Right hindlimb (tissue), 1 donor: ENCODE measurements around the gene EHMT2.

Experiments used
- DNase-seq: peaks from one replicate; pipeline ENCODE4 v3.0.0-alpha.2; 2018

EHMT2 gene

DNA sequence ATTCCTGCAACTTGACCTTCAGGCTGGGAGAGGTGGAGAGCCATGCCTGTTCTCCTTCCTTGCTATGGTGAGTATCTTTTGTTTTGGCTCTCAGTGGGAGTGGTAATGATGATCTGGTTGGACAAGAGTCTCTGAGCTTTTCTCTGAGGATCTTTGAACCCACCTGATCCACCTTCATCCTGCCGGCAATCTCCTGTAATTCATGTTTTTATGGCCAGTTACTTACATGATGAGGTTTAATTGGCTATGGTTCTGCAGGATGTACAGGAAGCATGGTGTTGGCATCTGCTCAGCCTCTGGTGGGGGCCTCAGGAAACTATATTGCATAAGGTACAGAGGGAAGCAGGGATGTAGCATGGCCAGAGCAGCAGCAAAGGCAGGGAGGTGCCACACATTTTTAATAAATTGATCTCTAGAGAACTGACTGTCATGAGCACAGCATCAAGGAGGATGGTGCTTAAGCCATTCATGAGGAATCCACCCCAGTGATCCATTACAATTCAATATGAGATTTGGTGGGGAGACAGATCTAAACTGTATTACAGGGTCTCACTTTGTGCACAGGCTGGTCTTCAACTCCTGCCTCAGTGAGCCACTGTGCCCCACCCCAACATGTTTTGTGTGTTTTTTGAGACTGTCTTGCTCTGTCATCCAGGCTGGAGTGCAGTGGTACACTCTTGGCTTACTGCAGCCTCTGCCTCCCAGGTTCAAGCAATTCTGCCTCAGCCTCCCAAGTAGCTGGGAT is 60.0 kb downstream of the EHMT2 start:
- DNase-seq: no peak

DNA sequence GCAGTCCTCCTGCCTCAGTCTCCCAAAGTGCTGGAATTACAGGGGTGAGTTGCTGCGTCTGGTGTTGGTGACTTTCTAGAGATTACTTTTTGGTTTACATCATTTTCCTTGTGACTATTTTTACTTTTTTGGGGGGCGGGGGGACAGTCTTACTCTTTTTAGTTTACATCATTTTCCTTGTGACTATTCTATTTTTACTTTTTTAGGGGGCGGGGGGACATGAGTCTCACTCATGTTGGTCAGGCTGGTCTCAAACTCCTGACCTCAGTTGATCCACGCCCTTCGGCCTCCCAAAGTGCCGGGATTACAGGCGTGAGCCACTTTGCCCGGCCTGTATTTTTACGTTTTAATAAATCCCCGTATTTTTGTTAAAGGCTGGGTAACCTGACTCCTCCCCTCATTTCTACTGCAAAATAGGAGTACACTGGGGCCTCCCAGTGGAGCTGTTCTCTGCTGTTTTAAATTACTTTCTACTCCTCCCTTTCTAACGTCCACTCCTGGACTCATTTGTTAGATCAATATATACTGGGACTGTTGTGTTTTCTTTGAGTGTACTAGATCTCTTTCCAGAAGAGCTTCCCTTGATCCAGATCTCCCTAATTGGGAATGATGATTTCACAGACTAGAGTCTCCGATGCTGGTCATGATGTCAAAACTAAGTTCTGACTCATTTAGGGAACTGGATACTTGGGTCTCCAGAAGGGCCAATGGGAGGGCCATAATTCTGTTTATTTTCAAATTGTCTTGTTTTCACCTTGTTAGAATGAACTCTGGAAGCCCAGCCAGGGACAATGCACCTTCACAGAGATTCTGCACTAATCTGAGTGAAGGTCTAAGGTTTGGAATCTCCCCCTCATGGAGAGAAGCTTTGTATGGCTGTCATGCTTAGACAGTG is 60.8 kb downstream of the EHMT2 start:
- no peak for DNase-seq

DNA sequence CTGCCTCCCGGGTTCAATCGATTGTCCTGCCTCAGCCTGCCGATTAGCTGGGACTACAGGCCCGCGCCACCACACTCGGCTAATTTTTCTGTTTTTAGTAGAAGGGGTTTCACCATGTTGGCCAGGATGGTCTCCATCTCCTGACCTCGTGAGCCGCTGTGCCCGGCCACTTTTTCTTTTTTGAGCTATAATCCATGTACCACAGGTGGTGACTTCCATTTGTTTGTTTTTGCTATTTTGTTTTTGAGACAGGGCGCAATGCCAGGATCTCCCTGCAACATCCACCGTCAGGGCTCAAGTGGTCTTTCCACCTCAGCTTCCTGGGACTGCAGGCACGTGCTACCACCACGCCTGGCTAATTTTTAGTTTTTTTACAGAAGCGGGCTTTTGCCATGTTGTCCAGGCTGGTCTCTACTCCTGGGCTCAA is 61.4 kb downstream of the EHMT2 start:
- DNase-seq: no peak

DNA sequence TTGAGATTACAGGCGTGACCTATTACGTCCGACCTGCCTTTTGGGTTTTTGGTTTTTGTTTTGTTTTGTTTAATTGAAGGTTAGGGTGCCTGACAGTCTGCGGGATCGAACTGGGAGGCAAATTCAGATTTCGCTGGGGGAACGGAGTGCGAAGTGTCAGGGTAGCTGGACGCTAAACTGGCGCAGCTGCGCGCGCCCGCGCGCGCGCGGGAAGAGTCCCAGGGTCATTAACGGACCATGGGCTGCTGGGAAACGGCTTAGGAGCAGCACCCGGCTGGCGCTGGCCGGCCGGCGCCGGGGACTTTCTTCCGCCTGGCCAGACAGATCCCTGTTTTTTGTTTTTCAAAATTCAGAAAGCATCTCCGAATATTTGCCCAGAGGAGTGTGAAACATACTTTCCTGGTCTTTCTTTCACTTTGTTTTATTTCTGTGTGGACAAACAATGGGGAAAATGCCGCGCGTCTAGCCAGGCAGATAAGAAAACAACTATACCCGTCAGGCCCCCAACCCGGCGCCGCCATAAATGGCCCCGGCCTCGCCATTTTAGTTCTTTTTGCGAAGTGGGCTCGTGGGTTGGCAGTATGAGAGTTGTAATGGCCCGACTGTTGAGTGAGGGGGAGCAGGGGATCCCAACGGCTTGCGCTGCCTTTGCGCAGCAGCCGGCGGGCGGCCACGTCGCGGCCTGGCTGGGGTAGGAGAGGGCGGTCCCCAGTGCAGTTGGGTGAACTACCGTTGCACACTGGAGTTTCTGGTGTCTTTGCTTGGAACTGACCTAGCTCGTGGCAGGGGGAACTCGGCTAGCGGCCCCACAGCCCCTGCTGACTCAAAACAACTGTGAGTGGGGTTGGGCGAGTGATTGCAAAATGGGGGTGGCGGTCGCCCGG is 62.9 kb downstream of the EHMT2 start:
- DNase-seq: peak; percentile 94

DNA sequence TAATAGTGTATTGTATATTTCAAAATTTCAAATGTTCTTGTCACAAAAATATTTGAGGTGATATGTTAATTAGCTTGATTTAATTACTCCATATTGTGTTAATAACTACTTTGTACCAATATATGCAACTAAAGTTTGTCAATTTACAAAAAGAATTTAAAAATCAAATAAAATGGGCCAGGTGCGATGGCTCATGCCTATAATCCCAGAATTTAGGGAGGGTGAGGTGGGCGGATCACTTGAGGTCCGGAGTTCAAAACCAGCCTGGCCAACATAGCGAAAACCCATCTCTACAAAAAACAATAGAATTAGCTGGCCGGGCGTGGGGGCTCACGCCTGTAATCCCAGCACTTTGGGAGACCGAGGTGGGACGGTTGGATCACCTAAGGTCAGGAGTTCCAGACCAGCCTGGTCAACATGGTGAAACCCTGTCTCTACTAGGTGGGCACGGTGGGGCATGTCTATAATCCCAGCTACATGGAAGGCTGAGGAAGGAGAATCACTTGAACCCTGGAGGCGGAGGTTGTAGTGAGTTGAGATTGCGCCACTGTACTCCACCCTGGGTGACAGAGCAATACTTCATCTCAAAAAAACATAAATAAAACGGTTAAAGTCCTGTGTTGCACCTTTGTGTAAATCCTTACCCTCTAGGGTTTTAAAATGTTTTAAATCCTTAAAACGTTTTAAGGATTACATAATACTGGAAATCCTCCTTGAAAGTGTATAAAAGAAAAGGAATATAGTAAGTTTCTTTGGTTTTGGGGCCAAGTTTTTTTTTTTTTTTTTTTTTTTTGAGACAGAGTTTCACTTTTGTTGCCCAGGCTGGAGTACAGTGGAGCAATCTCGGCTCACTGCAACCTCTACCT is 65.9 kb downstream of the EHMT2 start:
- DNase-seq: no peak

DNA sequence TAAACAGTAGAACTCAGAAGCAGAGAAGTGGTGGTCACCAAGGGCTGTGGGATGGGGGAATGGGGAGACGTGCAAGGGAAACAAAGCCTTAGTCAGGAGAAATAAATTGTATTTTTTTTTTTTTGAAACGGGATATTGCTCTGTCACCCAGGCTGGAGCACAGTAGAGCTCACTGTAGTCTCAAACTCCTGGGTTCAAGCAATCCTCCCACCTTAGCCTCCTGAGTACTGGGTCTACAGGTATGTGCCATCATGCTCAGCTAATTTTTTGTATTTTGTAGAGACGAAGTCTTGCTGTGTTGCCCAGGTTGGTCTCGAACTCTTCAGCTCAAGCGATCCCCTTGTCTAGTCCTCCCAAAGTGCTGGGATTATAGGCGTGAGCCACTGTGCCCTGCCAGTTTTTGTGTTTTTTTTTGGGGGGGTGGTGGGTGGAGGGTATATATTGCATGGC is 66.6 kb downstream of the EHMT2 start:
- DNase-seq: no peak
